HepG2 (cell line): ENCODE results near the gene PPM1H. TPM values are rescaled to one million over a fixed set of nuclear protein-coding genes. Genes with fewer than 3 reads are reported as not detected.

Experiments used
- ATAC-seq: fragments of 200-7000 bp; cut with Tn5 transposase; 3 replicates; pipeline ENCODE4 v1.9.1; 2020; ENCODE audit warnings: mild to moderate bottlenecking, moderate library complexity
- BruUV-seq: library from RNA; stranded (reverse); fragments of 400-500 nt; replicated peaks from 2 replicates; lab custom pipeline; 2021; lab: Mats Ljungman, UMichigan
- CTCF ChIA-PET: fragments of 300-600 bp; formaldehyde crosslinking; extraction: SDS; loops from one replicate; lab custom pipeline; 2021; ENCODE audit warnings: low total read pairs, inconsistent platforms, low intra/inter-chr PET ratio; lab: Yijun Ruan, JAX
- POLR2A ChIA-PET: fragments of 350-600 bp; sonication (Branson Sonifier 250); formaldehyde crosslinking; loops from one replicate; lab custom pipeline; 2020; ENCODE audit warnings: antibody characterized with exemption, inconsistent platforms; lab: Yijun Ruan, JAX
- DNase-seq: peaks from one replicate; pipeline ENCODE4 v3.0.0-alpha.2; 2015; ENCODE audit warnings: low spot score
- FAIRE-seq: peaks from 3 replicates; lab custom pipeline; 2011; peaks lifted over from hg19 to GRCh38; lab: Jason Lieb, UNC
- H2AFZ ChIP-seq: one replicate; pipeline ENCODE4 v1.6.1; 2011; ENCODE audit warnings: low read length, inconsistent platforms
- H3K27ac ChIP-seq: fragments of 300-600 bp; 3 replicates; pipeline ENCODE4 v1.8.0; 2011; ENCODE audit warnings: mixed run types, mild to moderate bottlenecking, mixed read lengths, low read length, inconsistent platforms; ENCODE audit not compliant: insufficient read depth; ENCODE audit errors: extremely low read length
- H3K27me3 ChIP-seq, 2 experiments: fragments of 200-600 bp in 1 of 2; 2 replicates in 1 of 2; 3 replicates in 1 of 2; pipeline versions ENCODE4 v1.6.0 to v1.8.0; 2011; ENCODE audit warnings: low read length in 2 of 2, mild to moderate bottlenecking in 2 of 2, moderate library complexity in 2 of 2, inconsistent platforms in 1 of 2; ENCODE audit not compliant: insufficient read depth in 2 of 2, control insufficient read depth in 1 of 2
- H3K36me3 ChIP-seq, 2 experiments: fragments of 200-600 bp in 1 of 2; replicated peaks in 1 of 2; 2 replicates in 1 of 2; 3 replicates in 1 of 2; pipeline versions ENCODE4 v1.5.1 to v1.8.0; 2011; ENCODE audit warnings: low read length in 2 of 2, inconsistent platforms in 1 of 2; ENCODE audit not compliant: insufficient read depth in 2 of 2, control insufficient read depth in 1 of 2
- H3K4me1 ChIP-seq: 2 replicates; pipeline ENCODE4 v1.5.1; 2012; ENCODE audit warnings: low read length, inconsistent platforms; ENCODE audit not compliant: insufficient read depth
- H3K4me2 ChIP-seq: 2 replicates; pipeline ENCODE4 v1.6.0; 2011; ENCODE audit warnings: low read depth, low read length, inconsistent platforms
- H3K4me3 ChIP-seq, 3 experiments: fragments of 200-600 bp in 1 of 3; sonication (generic), shearing (Covaris generic) in 1 of 3; replicated peaks in 1 of 3; 2 replicates each; pipeline ENCODE4 v1.5.1; 2011 to 2016; ENCODE audit warnings: low read length in 3 of 3, inconsistent platforms in 2 of 3, low read depth in 2 of 3, mild to moderate bottlenecking in 2 of 3, control low read depth in 1 of 3, mixed read lengths in 1 of 3; ENCODE audit not compliant: insufficient read depth in 1 of 3
- H3K79me2 ChIP-seq: one replicate; pipeline ENCODE4 v1.6.1; 2011; ENCODE audit warnings: low read length, inconsistent platforms; ENCODE audit not compliant: insufficient read depth
- H3K9ac ChIP-seq: 2 replicates; pipeline ENCODE4 v1.6.0; 2011; ENCODE audit warnings: mild to moderate bottlenecking, low read depth, low read length, inconsistent platforms; ENCODE audit not compliant: insufficient read depth
- H3K9me3 ChIP-seq: 2 replicates; pipeline ENCODE4 v1.5.1; 2012; ENCODE audit warnings: mild to moderate bottlenecking, low read length
- H4K20me1 ChIP-seq: 2 replicates; pipeline ENCODE4 v1.6.0; 2011; ENCODE audit warnings: inconsistent platforms, mild to moderate bottlenecking, low read length, moderate library complexity; ENCODE audit not compliant: insufficient read depth
- AKAP8 ChIP-seq: sonication (generic); formaldehyde crosslinking; IDR thresholded peaks from 2 replicates; pipeline ENCODE4 v1.5.1; 2020; ENCODE audit warnings: mild to moderate bottlenecking, missing genetic modification reagents
- ETV5 ChIP-seq: IDR thresholded peaks from 2 replicates; pipeline ENCODE4 v1.6.1; 2018; ENCODE audit warnings: missing biosample characterization, missing genetic modification reagents, inconsistent platforms, borderline replicate concordance
- EZH2 ChIP-seq: conservative IDR thresholded peaks from 2 replicates; pipeline ENCODE4 v1.6.1; 2012; ENCODE audit warnings: mild to moderate bottlenecking, low read depth, low read length, moderate library complexity
- FOXK1 ChIP-seq: sonication (generic); formaldehyde crosslinking; IDR thresholded peaks from 2 replicates; pipeline ENCODE4 v1.4.0; 2020; ENCODE audit warnings: low read depth, missing genetic modification reagents, borderline replicate concordance
- GATAD2A ChIP-seq: IDR thresholded peaks from 2 replicates; pipeline ENCODE4 v1.6.1; 2016
- GLI4 ChIP-seq: sonication (generic); formaldehyde crosslinking; IDR thresholded peaks from 2 replicates; pipeline ENCODE4 v1.5.1; 2020; ENCODE audit warnings: missing genetic modification reagents, mild to moderate bottlenecking, moderate library complexity, borderline replicate concordance
- MED1 ChIP-seq: sonication (generic); formaldehyde crosslinking; IDR thresholded peaks from 2 replicates; pipeline ENCODE4 v1.4.0; 2020; ENCODE audit warnings: missing genetic modification reagents
- NCOA2 ChIP-seq: sonication (generic); formaldehyde crosslinking; IDR thresholded peaks from 2 replicates; pipeline ENCODE4 v1.8.0; 2022; ENCODE audit warnings: inconsistent platforms
- SMAD9 ChIP-seq: sonication (generic); formaldehyde crosslinking; IDR thresholded peaks from 2 replicates; pipeline ENCODE4 v1.5.1; 2020; ENCODE audit warnings: mild to moderate bottlenecking, missing genetic modification reagents
- TFDP2 ChIP-seq: sonication (generic); formaldehyde crosslinking; IDR thresholded peaks from 2 replicates; pipeline ENCODE4 v1.4.0; 2020; ENCODE audit warnings: missing genetic modification reagents
- XBP1 ChIP-seq: sonication (generic); formaldehyde crosslinking; IDR thresholded peaks from 2 replicates; pipeline ENCODE4 v1.5.0; 2020; ENCODE audit warnings: missing genetic modification reagents
- ZBTB39 ChIP-seq: sonication (generic); formaldehyde crosslinking; IDR thresholded peaks from 2 replicates; pipeline ENCODE4 v1.5.0; 2020; ENCODE audit warnings: missing genetic modification reagents
- ZC3H4 ChIP-seq: sonication (generic); formaldehyde crosslinking; IDR thresholded peaks from 2 replicates; pipeline ENCODE4 v1.4.0; 2020; ENCODE audit warnings: missing genetic modification reagents, borderline replicate concordance
- ZNF414 ChIP-seq: sonication (generic); formaldehyde crosslinking; IDR thresholded peaks from 2 replicates; pipeline ENCODE4 v1.5.0; 2020; ENCODE audit warnings: missing genetic modification reagents
- ZNF569 ChIP-seq: sonication (generic); formaldehyde crosslinking; IDR thresholded peaks from 2 replicates; pipeline ENCODE4 v1.5.0; 2020; ENCODE audit warnings: mild to moderate bottlenecking, missing genetic modification reagents, moderate library complexity, borderline replicate concordance
- ZNF577 ChIP-seq: sonication (generic); formaldehyde crosslinking; IDR thresholded peaks from 2 replicates; pipeline ENCODE4 v1.4.0; 2020; ENCODE audit warnings: mild to moderate bottlenecking, low read depth, missing genetic modification reagents, borderline replicate concordance
- ZNF720 ChIP-seq: sonication (generic); formaldehyde crosslinking; IDR thresholded peaks from 2 replicates; pipeline ENCODE4 v1.4.0; 2020; ENCODE audit warnings: missing genetic modification reagents
- ZNF761 ChIP-seq: sonication (generic); formaldehyde crosslinking; conservative IDR thresholded peaks from 2 replicates; pipeline ENCODE4 v1.4.0; 2020; ENCODE audit warnings: mild to moderate bottlenecking, missing genetic modification reagents
- ZNF784 ChIP-seq: sonication (generic); formaldehyde crosslinking; IDR thresholded peaks from 2 replicates; pipeline ENCODE4 v1.5.1; 2020; ENCODE audit warnings: missing genetic modification reagents, mild to moderate bottlenecking, borderline replicate concordance
- WGBS: methylation state at CpG from one replicate; pipeline ENCODE4 v1.1.6; 2017; ENCODE audit warnings: low lambda C conversion rate; 5-methylcytosine and 5-hydroxymethylcytosine counted together
- in situ Hi-C: cut with HindIII; loops from 2 replicates; pipeline ENCODE4 v1.10.0; 2017; ENCODE audit warnings: low pct_unique_long_range_greater_than_20kb; ENCODE audit not compliant: extremely low pct_ligation_motif_present
- intact Hi-C: fragments of 100-400 bp; cut with micrococcal nuclease; formaldehyde crosslinking; loops from one replicate; pipeline ENCODE4 v1.10.0; 2022; ENCODE audit not compliant: unreplicated experiment
- polyA plus RNA-seq, 8 experiments: library from polyadenylated mRNA; depleted of rRNA in 3 of 8; stranded (reverse) in 7 of 8; unstranded in 1 of 8; fragments of >200 nt; fragmentation: Illumina TruSeq in 4 of 8; extraction: Trizol in 4 of 8; gene quantifications; 2 replicates each; pipeline versions ENCODE4 v1.2.1 to v1.2.3, GENCODE V29; 2011 to 2016; ENCODE audit warnings: low read depth in 4 of 8, missing spikeins in 1 of 8, mixed read lengths in 1 of 8; ENCODE audit not compliant: insufficient read depth in 1 of 8
- total RNA-seq, 5 experiments: library from RNA; depleted of rRNA; stranded (reverse); fragments of >200 nt; fragmentation: Illumina TruSeq; extraction: Trizol; gene quantifications; 2 replicates each; pipeline ENCODE4 v1.2.3, GENCODE V29; 2016; ENCODE audit warnings: low read depth in 1 of 5

PPM1H gene
- total and polyA plus RNA-seq, 2 of the 13 experiments (the other 11 are each of a cell fraction or from before 2014, with no cell fraction given) = 29.1 to 38.1 TPM

GRCh38 chr12:62891805-62892549 lies 43.0 kb downstream of the PPM1H start:
- Histone ChIP-seq H3K4me1 (peaks cover 74% of the 10 kb centered on the region), H4K20me1 (no peaks in the 10 kb centered on the region), H2AFZ (no peak overlapping the region), H3K27me3 (no peaks in the 10 kb centered on the region), H3K27ac (peak overlapping the region; percentile 96), H3K36me3 (peaks cover 0 to 5% of the 10 kb centered on the region in 2 experiments; a peak in 1 of 5 replicates), H3K79me2 (peaks cover 79% of the 10 kb centered on the region), H3K4me2 (peak overlapping the region; percentile 86), H3K9ac (peak overlapping the region; percentile 69), H3K4me3 (peak overlapping the region in 2 of 3 experiments; percentile 15 to 19; a peak in 1 of 6 replicates), H3K9me3 (no peaks in the 10 kb centered on the region)
- CTCF ChIA-PET = no interaction called here
- WGBS = 3% methylated on average over 5 of the region's 5 CpGs
- peak; percentile 93 for ATAC-seq
- BruUV-seq = TSS peak; percentile 28
- peak; percentile 71 for FAIRE-seq
- in situ Hi-C loops (no loop called here), intact Hi-C loops (loop anchor here (1.0 to 5.0 kb wide), 4 partner anchors 8 to 75 kb away; no protein-coding TSS in a partner anchor)
- POLR2A ChIA-PET = interaction anchor here (0.8 to 2.2 kb wide), 5 partner anchors 8 to 289 kb away, joined by 3 to 13 read pairs (median 4); partner anchors contain the start of gene PPM1H
- DNase-seq = peak; percentile 97
- TF ChIP-seq ZNF761 (0 out of 2 replicates have a peak, but pooled peaks have one; percentile 18), MED1 (CRISPR knock-in tag) (peak; percentile 92), AKAP8 (CRISPR knock-in tag) (no peak; the same call in 1 of the 2 replicates), SMAD9 (no peak), ZC3H4 (no peak), ZNF569 (CRISPR knock-in tag) (no peak), EZH2 (no peak), TFDP2 (CRISPR knock-in tag) (peak; percentile 12; the same call in 1 of the 2 replicates), GLI4 (CRISPR knock-in tag) (no peak), ZNF414 (CRISPR knock-in tag) (peak; percentile 63; the same call in 1 of the 2 replicates), NCOA2 (CRISPR knock-in tag) (peak; percentile 92), ETV5 (CRISPR knock-in tag) (peak; percentile 85; the same call in 1 of the 2 replicates), ZNF784 (CRISPR knock-in tag) (no peak), ZNF720 (no peak), ZBTB39 (CRISPR knock-in tag) (no peak; the same call in 1 of the 2 replicates), GATAD2A (CRISPR knock-in tag) (peak; percentile 78), FOXK1 (peak; percentile 54; the same call in 1 of the 2 replicates), ZNF577 (CRISPR knock-in tag) (no peak), XBP1 (CRISPR knock-in tag) (no peak)
